ENCODE results near the gene USP48. TPM values are rescaled to one million over a fixed set of nuclear protein-coding genes. Genes with fewer than 3 reads are reported as not detected.

USP48 gene
- total and polyA plus RNA-seq, 2 of the 13 experiments (the other 11 are each of a cell fraction or from before 2014, with no cell fraction given) = 30.4 to 30.7 TPM

GRCh38 chr1:21813542-21813941 lies 30.6 kb upstream of the USP48 start:
- Histone ChIP-seq H4K20me1 (ENCODE audit: insufficient read depth, low read length) (no peaks in the 10 kb centered on the region), H3K36me3 (replicated peaks in 1 of 2; ENCODE audit: control insufficient read depth in 1 of 2, insufficient read depth in 2 of 2, low read length in 2 of 2) (no peaks in the 10 kb centered on the region), H3K27me3 (ENCODE audit: control insufficient read depth in 1 of 2, insufficient read depth in 2 of 2, low read length in 2 of 2) (peaks cover 0 to 11% of the 10 kb centered on the region in 2 experiments; a peak in 3 of 5 replicates), H3K4me2 (ENCODE audit: low read depth, low read length) (no peak overlapping the region), H3K9ac (ENCODE audit: insufficient read depth, low read depth, low read length) (no peak overlapping the region), H3K4me3 (replicated peaks in 1 of 3; ENCODE audit: insufficient read depth in 1 of 3, low read depth in 2 of 3, low read length in 3 of 3) (no peak overlapping the region), H3K4me1 (ENCODE audit: insufficient read depth, low read length) (peaks cover 26% of the 10 kb centered on the region), H3K27ac (ENCODE audit: extremely low read length, insufficient read depth, low read length) (no peak overlapping the region), H2AFZ (ENCODE audit: low read length) (no peak overlapping the region), H3K9me3 (ENCODE audit: low read length) (no peaks in the 10 kb centered on the region), H3K79me2 (ENCODE audit: insufficient read depth, low read length) (no peaks in the 10 kb centered on the region)
- intact Hi-C loops (cut with micrococcal nuclease; ENCODE audit: unreplicated experiment) (no loop called here), in situ Hi-C loops (cut with HindIII; ENCODE audit: extremely low pct_ligation_motif_present, low pct_unique_long_range_greater_than_20kb) (no loop called here)
- CTCF ChIA-PET (ENCODE audit: low intra/inter-chr PET ratio, low total read pairs) = no interaction called here
- BruUV-seq (replicated peaks) = no TSS peak
- WGBS (ENCODE audit: low lambda C conversion rate) = 60% methylated on average over 3 of the region's 3 CpGs
- DNase-seq (ENCODE audit: low spot score) (no peak), ATAC-seq (no peak), FAIRE-seq (no peak)
- POLR2A ChIA-PET = no interaction called here
- TF ChIP-seq ZFP91 (CRISPR knock-in tag; IDR thresholded peaks at IDR 0.05; ENCODE audit: borderline replicate concordance) (no peak), ZNF557 (CRISPR knock-in tag; IDR thresholded peaks at IDR 0.05) (no peak), RFX5 (IDR thresholded peaks at IDR 0.05; ENCODE audit: low read depth, low read length) (no peak), HOXA7 (CRISPR knock-in tag; IDR thresholded peaks at IDR 0.05) (no peak), SAFB2 (CRISPR knock-in tag; IDR thresholded peaks at IDR 0.05; ENCODE audit: borderline replicate concordance, low read depth) (no peak), LCORL (IDR thresholded peaks at IDR 0.05) (no peak), LCORL (CRISPR knock-in tag; IDR thresholded peaks at IDR 0.05) (no peak), ZNF292 (CRISPR knock-in tag; IDR thresholded peaks at IDR 0.05; ENCODE audit: borderline replicate concordance, low read depth) (no peak), ZMYM2 (CRISPR knock-in tag; IDR thresholded peaks at IDR 0.05) (no peak), ADNP (CRISPR knock-in tag; IDR thresholded peaks at IDR 0.05) (no peak), ZBTB38 (CRISPR knock-in tag; IDR thresholded peaks at IDR 0.05) (no peak), IRF1 (CRISPR knock-in tag; IDR thresholded peaks at IDR 0.05; ENCODE audit: low read depth) (no peak), USF2 (IDR thresholded peaks at IDR 0.05; ENCODE audit: low read depth, low read length) (no peak), USF2 (CRISPR knock-in tag; IDR thresholded peaks at IDR 0.05; ENCODE audit: borderline replicate concordance) (no peak), YY1 (IDR thresholded peaks at IDR 0.05; ENCODE audit: insufficient read depth, insufficient replicate concordance, low read depth, low read length) (no peak), CENPBD1 (CRISPR knock-in tag; IDR thresholded peaks at IDR 0.05; ENCODE audit: borderline replicate concordance, low read depth) (no peak), DR1 (CRISPR knock-in tag; IDR thresholded peaks at IDR 0.05) (no peak), CCDC6 (CRISPR knock-in tag; IDR thresholded peaks at IDR 0.05) (no peak), ZNF891 (CRISPR knock-in tag; IDR thresholded peaks at IDR 0.05) (no peak), GPBP1L1 (CRISPR knock-in tag; IDR thresholded peaks at IDR 0.05) (no peak), ZFAT (CRISPR knock-in tag; conservative IDR thresholded peaks at IDR 0.05) (no peak)
